Upper lobe of right lung (tissue), 1 donor: Measurements from ENCODE around the gene SIGMAR1. TPM values are rescaled to one million over a fixed set of nuclear protein-coding genes. Genes with fewer than 3 reads are reported as not detected.
A peak's percentile ranks its signal among the peaks of the same experiment; 100 is the strongest.

Source experiments
- ATAC-seq: fragments of 200-7000 bp; cut with Tn5 transposase; one replicate; pipeline ENCODE4 v1.9.1; 2020; ENCODE audit warnings: mild to moderate bottlenecking, moderate library complexity
- DNase-seq: peaks from one replicate; pipeline ENCODE4 v3.0.0-alpha.2; 2020
- H3K27ac ChIP-seq: fragments of 200-600 bp; one replicate; pipeline ENCODE4 v1.8.0; 2022
- H3K27me3 ChIP-seq: fragments of 200-600 bp; one replicate; pipeline ENCODE4 v1.8.0; 2022; ENCODE audit warnings: mild to moderate bottlenecking
- H3K36me3 ChIP-seq: fragments of 200-600 bp; one replicate; pipeline ENCODE4 v1.8.0; 2022
- H3K4me1 ChIP-seq: fragments of 200-600 bp; one replicate; pipeline ENCODE4 v1.8.0; 2022
- H3K4me3 ChIP-seq: fragments of 200-600 bp; one replicate; pipeline ENCODE4 v1.8.0; 2022; ENCODE audit warnings: mild to moderate bottlenecking
- H3K9me3 ChIP-seq: fragments of 200-600 bp; one replicate; pipeline ENCODE4 v1.8.0; 2022
- CTCF ChIP-seq: fragments of 200-600 bp; IDR thresholded peaks from one replicate; pipeline ENCODE4 v1.8.0; 2022; ENCODE audit warnings: antibody characterized with exemption
- intact Hi-C: fragments of 100-400 bp; cut with DNase I; formaldehyde crosslinking; loops from one replicate; pipeline ENCODE4 v1.11.0; 2022
- total RNA-seq: library from RNA; stranded (reverse); fragmentation: NEBNext Ultra II Directional; extraction: Animal tissue kit (Norgen Biotek cat#: 25700); gene quantifications from one replicate; pipeline ENCODE4 v1.2.1, GENCODE V29; 2021
- donor health status: DM: no; HTN: yes; CAD: no; lungs with severe emphysema.

The SIGMAR1 gene
- total RNA-seq, 1 donor from 2014 or later, result 40.5 TPM

GRCh38 chr9:34620061-34620994, 17.3 kb downstream of the SIGMAR1 start, which contains the start of gene DCTN3:
Gene DCTN3, minus strand, starts transcription at chr9:34620495. Its CDS starts 31 bp downstream, at chr9:34620464.
- H3K27ac ChIP-seq, result peak within 1 kb of the TSS; percentile 40
- intact Hi-C loops, result no loop called here
- peak; percentile 98 for ATAC-seq
- DNase-seq, result peak; percentile 95
- H3K27me3 ChIP-seq, result peaks cover 36% of the 10 kb centered on the region
- H3K36me3 ChIP-seq, result peaks cover 28% of the 10 kb centered on the region
- H3K4me1 ChIP-seq, result peaks cover 15% of the 10 kb centered on the region
- no peak for TF ChIP-seq CTCF
- peak within 1 kb of the TSS; percentile 70 for H3K4me3 ChIP-seq
- H3K9me3 ChIP-seq, result no peaks in the 10 kb centered on the region

- intact Hi-C loops, result no loop called here
- Histone ChIP-seq H3K9me3 (no peaks in the 10 kb centered on the region), H3K4me1 (peaks cover 14% of the 10 kb centered on the region), H3K27me3 (no peaks in the 10 kb centered on the region), H3K27ac (no peak overlapping the region), H3K36me3 (peaks cover 44% of the 10 kb centered on the region), H3K4me3 (no peak overlapping the region)
- ATAC-seq (no peak), DNase-seq (no peak)
- no peak for TF ChIP-seq CTCF
Measured at GRCh38 chr9:34615132-34615531, 22.5 kb downstream of the SIGMAR1 start.

- Histone ChIP-seq H3K27ac (peak overlapping the region; percentile 43), H3K4me3 (peak overlapping the region; percentile 87), H3K27me3 (no peaks in the 10 kb centered on the region), H3K36me3 (peaks cover 33% of the 10 kb centered on the region), H3K4me1 (peaks cover 5% of the 10 kb centered on the region), H3K9me3 (no peaks in the 10 kb centered on the region)
- ATAC-seq (peak; percentile 78), DNase-seq (peak; percentile 83)
- intact Hi-C loops, result no loop called here
- peak; percentile 91 for TF ChIP-seq CTCF
Measured at GRCh38 chr9:34612788-34613390, 24.7 kb downstream of the SIGMAR1 start.

GRCh38 chr9:34611811-34612787, 25.5 kb downstream of the SIGMAR1 start, which contains the start of gene RPP25L:
Gene RPP25L, minus strand, starts transcription at chr9:34612097. Its CDS starts 801 bp downstream, at chr9:34611296.
- Histone ChIP-seq H3K27ac (peak within 1 kb of the TSS; percentile 87), H3K4me3 (peak within 1 kb of the TSS; percentile 87), H3K36me3 (peaks cover 25% of the 10 kb centered on the region), H3K27me3 (no peaks in the 10 kb centered on the region), H3K4me1 (peaks cover 5% of the 10 kb centered on the region), H3K9me3 (no peaks in the 10 kb centered on the region)
- peak; percentile 97 for ATAC-seq
- no peak for TF ChIP-seq CTCF
- intact Hi-C loops, result no loop called here
- DNase-seq, result peak; percentile 93

GRCh38 chr9:34611251-34611810, 26.3 kb downstream of the SIGMAR1 start:
- no peak for TF ChIP-seq CTCF
- H3K27me3 ChIP-seq, result no peaks in the 10 kb centered on the region
- H3K27ac ChIP-seq, result peak overlapping the region; percentile 87
- peaks cover 17% of the 10 kb centered on the region for H3K36me3 ChIP-seq
- DNase-seq (no peak), ATAC-seq (peak; percentile 7)
- intact Hi-C loops, result no loop called here
- H3K4me3 ChIP-seq, result peak overlapping the region; percentile 87
- H3K4me1 ChIP-seq, result peaks cover 5% of the 10 kb centered on the region
- H3K9me3 ChIP-seq, result no peaks in the 10 kb centered on the region
